Fibroblast of lung (primary cell): ENCODE data around the gene ARID1B. TPM values are rescaled to one million over a fixed set of nuclear protein-coding genes. Genes with fewer than 3 reads are reported as not detected.

Experiments
- DNase-seq, 2 donors: peaks; one replicate each; pipeline versions ENCODE4 v3.0.0 to v3.0.0-alpha.2; 2010; ENCODE audit warnings: low read depth in 2 of 2
- H2AFZ ChIP-seq: 2 replicates; pipeline ENCODE4 v1.5.1; 2012; ENCODE audit warnings: low read length, control low read depth, inconsistent platforms
- H3K27ac ChIP-seq: 2 replicates; pipeline ENCODE4 v1.5.1; 2011; ENCODE audit warnings: low read length, control low read depth; ENCODE audit not compliant: insufficient read depth
- H3K27me3 ChIP-seq: 2 replicates; pipeline ENCODE4 v1.5.1; 2011; ENCODE audit warnings: mild to moderate bottlenecking, low read length; ENCODE audit not compliant: control insufficient read depth, insufficient read depth
- H3K36me3 ChIP-seq: 2 replicates; pipeline ENCODE4 v1.5.1; 2011; ENCODE audit warnings: low read length; ENCODE audit not compliant: control insufficient read depth, insufficient read depth
- H3K4me1 ChIP-seq: 2 replicates; pipeline ENCODE4 v1.5.1; 2011; ENCODE audit warnings: low read length; ENCODE audit not compliant: control insufficient read depth, insufficient read depth; ENCODE audit errors: extremely low read depth
- H3K4me2 ChIP-seq: 2 replicates; pipeline ENCODE4 v1.5.1; 2011; ENCODE audit warnings: low read length, control low read depth; ENCODE audit not compliant: insufficient read depth; ENCODE audit errors: extremely low read depth
- H3K4me3 ChIP-seq, 4 experiments: fragments of 200-600 bp in 1 of 4; sonication (generic) in 1 of 4; replicated peaks in 1 of 4; 2 replicates each; pipeline ENCODE4 v1.5.1; 2011 to 2016; ENCODE audit warnings: low read length in 4 of 4, low read depth in 3 of 4, mild to moderate bottlenecking in 3 of 4, control low read depth in 2 of 4, inconsistent platforms in 1 of 4, mixed read lengths in 1 of 4; ENCODE audit not compliant: insufficient read depth in 1 of 4; ENCODE audit errors: control extremely low read depth in 1 of 4
- H3K79me2 ChIP-seq: 2 replicates; pipeline ENCODE4 v1.5.1; 2012; ENCODE audit warnings: mild to moderate bottlenecking, low read length, inconsistent platforms; ENCODE audit not compliant: control insufficient read depth, insufficient read depth
- H3K9ac ChIP-seq: 2 replicates; pipeline ENCODE4 v1.5.1; 2011; ENCODE audit warnings: mild to moderate bottlenecking, low read length, control low read depth; ENCODE audit not compliant: insufficient read depth
- H3K9me3 ChIP-seq: 2 replicates; pipeline ENCODE4 v1.5.1; 2012; ENCODE audit warnings: low read depth, low read length; ENCODE audit not compliant: control insufficient read depth, insufficient read depth
- H4K20me1 ChIP-seq: 2 replicates; pipeline ENCODE4 v1.5.1; 2011; ENCODE audit warnings: low read length; ENCODE audit not compliant: control insufficient read depth, insufficient read depth; ENCODE audit errors: extremely low read depth
- EZH2 ChIP-seq: IDR thresholded peaks from 2 replicates; pipeline ENCODE4 v1.5.1; 2012; ENCODE audit warnings: low read length, control low read depth, mild to moderate bottlenecking; ENCODE audit errors: missing control alignments
- polyA plus RNA-seq, 2 donors: library from polyadenylated mRNA; depleted of rRNA in 1 of 2; stranded (reverse) in 1 of 2; unstranded in 1 of 2; fragments of >200 nt; gene quantifications; 2 replicates each; pipeline ENCODE4 v1.2.1, GENCODE V29; 2011 to 2012; ENCODE audit warnings: missing spikeins in 1 of 2
- total RNA-seq: library from RNA; depleted of rRNA; stranded (reverse); fragments of >200 nt; gene quantifications from 2 replicates; pipeline ENCODE4 v1.2.1, GENCODE V29; 2014
- TF ChIP-seq, protein P1 (sequence below), 2 donors: IDR thresholded peaks in 1 of 2; conservative IDR thresholded peaks in 1 of 2; 1 replicate in 1 of 2; 2 replicates in 1 of 2; pipeline ENCODE4 v1.5.1; 2011 to 2012; ENCODE audit warnings: low read length in 2 of 2, control low read depth in 1 of 2, inconsistent platforms in 1 of 2, low read depth in 1 of 2, mild to moderate bottlenecking in 1 of 2

The ARID1B gene
- total and polyA plus RNA-seq, 2 donors (not counting 1 experiment from before 2014, with no cell fraction given): 15.4 to 41.9 TPM

DNA sequence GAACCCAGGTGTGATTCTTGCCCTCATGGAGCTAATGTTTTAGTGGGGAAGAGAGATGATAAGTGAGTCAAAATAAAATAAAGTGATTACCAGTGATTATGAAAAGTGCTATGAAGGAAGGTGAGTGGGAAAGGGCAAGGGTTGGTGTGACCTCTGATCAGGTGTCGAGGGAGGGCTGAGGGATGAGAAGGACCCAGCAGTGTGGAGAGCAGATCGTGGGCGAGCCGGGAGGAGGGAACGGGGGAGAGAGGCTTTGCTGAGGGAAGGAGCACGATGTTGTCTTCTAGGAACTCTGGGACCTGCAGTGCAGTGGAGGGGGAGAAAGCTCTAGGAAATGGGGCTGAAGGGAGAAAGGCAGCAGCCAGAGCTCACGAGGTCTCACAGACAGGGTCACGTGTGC lies 354.1 kb downstream of the ARID1B start:
- H2AFZ ChIP-seq: no peak overlapping the region
- no peaks in the 10 kb centered on the region for H4K20me1 ChIP-seq
- H3K9me3 ChIP-seq: no peaks in the 10 kb centered on the region
- DNase-seq: no peak
- H3K27me3 ChIP-seq: no peaks in the 10 kb centered on the region
- no peak overlapping the region for H3K4me3 ChIP-seq
- H3K4me1 ChIP-seq: peaks cover 5% of the 10 kb centered on the region
- TF ChIP-seq EZH2: no peak
- TF ChIP-seq, protein P1, sequence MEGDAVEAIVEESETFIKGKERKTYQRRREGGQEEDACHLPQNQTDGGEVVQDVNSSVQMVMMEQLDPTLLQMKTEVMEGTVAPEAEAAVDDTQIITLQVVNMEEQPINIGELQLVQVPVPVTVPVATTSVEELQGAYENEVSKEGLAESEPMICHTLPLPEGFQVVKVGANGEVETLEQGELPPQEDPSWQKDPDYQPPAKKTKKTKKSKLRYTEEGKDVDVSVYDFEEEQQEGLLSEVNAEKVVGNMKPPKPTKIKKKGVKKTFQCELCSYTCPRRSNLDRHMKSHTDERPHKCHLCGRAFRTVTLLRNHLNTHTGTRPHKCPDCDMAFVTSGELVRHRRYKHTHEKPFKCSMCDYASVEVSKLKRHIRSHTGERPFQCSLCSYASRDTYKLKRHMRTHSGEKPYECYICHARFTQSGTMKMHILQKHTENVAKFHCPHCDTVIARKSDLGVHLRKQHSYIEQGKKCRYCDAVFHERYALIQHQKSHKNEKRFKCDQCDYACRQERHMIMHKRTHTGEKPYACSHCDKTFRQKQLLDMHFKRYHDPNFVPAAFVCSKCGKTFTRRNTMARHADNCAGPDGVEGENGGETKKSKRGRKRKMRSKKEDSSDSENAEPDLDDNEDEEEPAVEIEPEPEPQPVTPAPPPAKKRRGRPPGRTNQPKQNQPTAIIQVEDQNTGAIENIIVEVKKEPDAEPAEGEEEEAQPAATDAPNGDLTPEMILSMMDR (conservative IDR thresholded peaks at IDR 0.05 in 1 of 2, IDR thresholded peaks at IDR 0.05 in 1 of 2; ENCODE audit: low read depth in 1 of 2, low read length in 2 of 2): no peak
- no peaks in the 10 kb centered on the region for H3K79me2 ChIP-seq
- no peak overlapping the region for H3K27ac ChIP-seq
- peaks cover 2% of the 10 kb centered on the region for H3K36me3 ChIP-seq
- no peak overlapping the region for H3K4me2 ChIP-seq
- no peak overlapping the region for H3K9ac ChIP-seq

DNA sequence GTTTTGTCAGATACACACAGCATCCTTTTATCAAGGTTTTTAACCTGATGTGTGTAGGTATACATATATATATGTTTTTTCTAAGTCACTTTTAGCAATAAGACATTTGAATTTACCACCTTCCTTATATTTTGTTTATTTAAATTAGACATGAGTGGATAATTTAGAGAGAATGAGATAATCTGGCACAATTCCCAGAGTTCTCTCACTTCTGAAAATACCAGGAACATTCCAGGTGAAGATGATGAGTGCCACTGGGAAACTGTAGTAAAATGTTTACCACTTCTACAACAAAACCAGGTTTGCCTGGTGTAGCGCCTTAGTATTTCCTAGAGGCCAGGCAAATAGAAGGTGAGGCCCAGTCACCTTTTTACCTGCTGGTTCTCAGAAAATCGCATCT lies 356.7 kb downstream of the ARID1B start:
- H3K27me3 ChIP-seq: no peaks in the 10 kb centered on the region
- H2AFZ ChIP-seq: no peak overlapping the region
- no peak overlapping the region for H3K27ac ChIP-seq
- H3K36me3 ChIP-seq: peaks cover 2% of the 10 kb centered on the region
- no peaks in the 10 kb centered on the region for H4K20me1 ChIP-seq
- H3K9me3 ChIP-seq: no peaks in the 10 kb centered on the region
- H3K4me3 ChIP-seq: no peak overlapping the region
- peak in 1 of 2 donors; percentile 52 for DNase-seq
- H3K4me1 ChIP-seq: peaks cover 5% of the 10 kb centered on the region
- no peaks in the 10 kb centered on the region for H3K79me2 ChIP-seq
- TF ChIP-seq, protein P1 (conservative IDR thresholded peaks at IDR 0.05 in 1 of 2, IDR thresholded peaks at IDR 0.05 in 1 of 2; ENCODE audit: low read depth in 1 of 2, low read length in 2 of 2): no peak
- no peak for TF ChIP-seq EZH2
- no peak overlapping the region for H3K4me2 ChIP-seq
- H3K9ac ChIP-seq: no peak overlapping the region

DNA sequence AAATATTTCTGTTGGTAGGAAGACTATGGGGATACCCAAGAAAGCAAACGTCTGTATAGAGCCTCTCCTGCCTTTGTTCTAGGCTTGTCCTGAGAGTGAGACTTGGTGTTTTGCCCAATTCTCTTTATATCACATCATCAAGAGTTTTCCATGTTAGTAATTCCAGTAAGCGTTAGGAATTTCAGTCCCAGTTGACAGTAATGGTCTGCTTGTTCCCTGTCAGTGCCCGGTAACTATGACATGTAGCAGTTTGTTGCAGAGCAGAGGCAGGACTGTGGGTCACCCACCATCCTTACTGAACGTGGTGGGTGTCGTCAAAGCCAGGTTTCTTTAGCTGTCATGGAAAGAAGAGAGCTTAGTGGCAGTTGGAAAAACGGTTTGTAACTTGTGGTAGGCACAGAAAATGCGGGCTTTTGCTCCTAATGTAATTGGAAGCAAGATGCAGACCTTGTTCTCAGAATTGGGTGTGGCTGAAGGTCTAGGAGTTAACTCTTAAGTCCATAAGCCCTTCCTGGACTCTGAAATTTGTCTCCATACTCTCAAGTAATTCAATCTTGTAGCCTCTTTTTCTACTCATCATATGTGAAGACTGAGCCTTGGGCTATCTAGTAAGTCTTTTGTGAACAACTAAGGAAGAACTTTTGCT lies 357.3 kb downstream of the ARID1B start:
- no peak overlapping the region for H2AFZ ChIP-seq
- no peaks in the 10 kb centered on the region for H3K27me3 ChIP-seq
- H3K36me3 ChIP-seq: peaks cover 2% of the 10 kb centered on the region
- no peak overlapping the region for H3K9ac ChIP-seq
- no peak overlapping the region for H3K27ac ChIP-seq
- no peaks in the 10 kb centered on the region for H4K20me1 ChIP-seq
- TF ChIP-seq, protein P1 (conservative IDR thresholded peaks at IDR 0.05 in 1 of 2, IDR thresholded peaks at IDR 0.05 in 1 of 2; ENCODE audit: low read depth in 1 of 2, low read length in 2 of 2): no peak
- TF ChIP-seq EZH2: no peak
- H3K79me2 ChIP-seq: no peaks in the 10 kb centered on the region
- no peak overlapping the region for H3K4me2 ChIP-seq
- DNase-seq: peak in 1 of 2 donors; percentile 77
- H3K4me3 ChIP-seq: no peak overlapping the region
- no peaks in the 10 kb centered on the region for H3K9me3 ChIP-seq
- H3K4me1 ChIP-seq: peaks cover 5% of the 10 kb centered on the region
